ENCODE measurements around the gene CDH22.

Gene CDH22

GRCh38 chr20:46354920-46355654, 46.8 kb upstream of the CDH22 start:
- H3K9me3 ChIP-seq (ENCODE audit: severe bottlenecking), result no peaks in the 10 kb centered on the region
- no peak for TF ChIP-seq CTCF (IDR thresholded peaks at IDR 0.05; ENCODE audit: poor library complexity, severe bottlenecking)
- H3K27me3 ChIP-seq (ENCODE audit: insufficient read depth, poor library complexity, severe bottlenecking), result no peaks in the 10 kb centered on the region
- H3K36me3 ChIP-seq (ENCODE audit: low read depth), result peaks cover 34% of the 10 kb centered on the region
- DNase-seq (ENCODE audit: low spot score) (no peak), ATAC-seq (ENCODE audit: low read depth) (no peak)
- no peaks in the 10 kb centered on the region for H3K4me1 ChIP-seq (ENCODE audit: insufficient read depth, poor library complexity, severe bottlenecking)
- no peak overlapping the region for H3K27ac ChIP-seq (ENCODE audit: poor library complexity, severe bottlenecking)
- H3K4me3 ChIP-seq (ENCODE audit: severe bottlenecking), result no peak overlapping the region

GRCh38 chr20:46354207-46354555, 45.9 kb upstream of the CDH22 start:
- H3K9me3 ChIP-seq (ENCODE audit: severe bottlenecking), result no peaks in the 10 kb centered on the region
- DNase-seq (ENCODE audit: low spot score), result no peak
- H3K4me3 ChIP-seq (ENCODE audit: severe bottlenecking), result no peak overlapping the region
- no peak overlapping the region for H3K27ac ChIP-seq (ENCODE audit: poor library complexity, severe bottlenecking)
- no peak for ATAC-seq (ENCODE audit: low read depth)
- H3K27me3 ChIP-seq (ENCODE audit: insufficient read depth, poor library complexity, severe bottlenecking), result no peaks in the 10 kb centered on the region
- TF ChIP-seq CTCF (IDR thresholded peaks at IDR 0.05; ENCODE audit: poor library complexity, severe bottlenecking), result no peak
- H3K36me3 ChIP-seq (ENCODE audit: low read depth), result peaks cover 34% of the 10 kb centered on the region
- no peaks in the 10 kb centered on the region for H3K4me1 ChIP-seq (ENCODE audit: insufficient read depth, poor library complexity, severe bottlenecking)

GRCh38 chr20:46353500-46354206, 45.4 kb upstream of the CDH22 start:
- Histone ChIP-seq H3K4me3 (ENCODE audit: severe bottlenecking) (no peak overlapping the region), H3K36me3 (ENCODE audit: low read depth) (peaks cover 34% of the 10 kb centered on the region)
- ATAC-seq (ENCODE audit: low read depth), result no peak

GRCh38 chr20:46352370-46352938, 44.2 kb upstream of the CDH22 start:
- no peak for ATAC-seq (ENCODE audit: low read depth)
- H3K4me3 ChIP-seq (ENCODE audit: severe bottlenecking), result no peak overlapping the region
- H3K36me3 ChIP-seq (ENCODE audit: low read depth), result peaks cover 28% of the 10 kb centered on the region
- no peak for DNase-seq (ENCODE audit: low spot score)
- no peaks in the 10 kb centered on the region for H3K27me3 ChIP-seq (ENCODE audit: insufficient read depth, poor library complexity, severe bottlenecking)
- H3K27ac ChIP-seq (ENCODE audit: poor library complexity, severe bottlenecking), result no peak overlapping the region
- no peak for TF ChIP-seq CTCF (IDR thresholded peaks at IDR 0.05; ENCODE audit: poor library complexity, severe bottlenecking)
- no peaks in the 10 kb centered on the region for H3K4me1 ChIP-seq (ENCODE audit: insufficient read depth, poor library complexity, severe bottlenecking)
- H3K9me3 ChIP-seq (ENCODE audit: severe bottlenecking), result no peaks in the 10 kb centered on the region

More at GRCh38 chr20:46353500-46354206, 45.4 kb upstream of the CDH22 start:
- no peak overlapping the region for H3K27ac ChIP-seq (ENCODE audit: poor library complexity, severe bottlenecking)
- no peaks in the 10 kb centered on the region for H3K4me1 ChIP-seq (ENCODE audit: insufficient read depth, poor library complexity, severe bottlenecking)
- DNase-seq (ENCODE audit: low spot score), result no peak
- no peaks in the 10 kb centered on the region for H3K9me3 ChIP-seq (ENCODE audit: severe bottlenecking)
- no peak for TF ChIP-seq CTCF (IDR thresholded peaks at IDR 0.05; ENCODE audit: poor library complexity, severe bottlenecking)
- no peaks in the 10 kb centered on the region for H3K27me3 ChIP-seq (ENCODE audit: insufficient read depth, poor library complexity, severe bottlenecking)
